DND-41 (cell line): ENCODE results near the gene NBAS.
A peak's percentile ranks its signal among the peaks of the same experiment; 100 is the strongest.

ENCODE experiments used
- ATAC-seq: fragments of 200-7000 bp; cut with Tn5 transposase; 3 replicates; pipeline ENCODE4 v1.9.1; 2021; ENCODE audit warnings: low read depth; ENCODE audit not compliant: insufficient read depth
- DNase-seq: peaks from one replicate; pipeline ENCODE4 v3.0.0-alpha.2; 2020
- H2AFZ ChIP-seq: 2 replicates; pipeline ENCODE4 v1.6.0; 2012; ENCODE audit warnings: low read depth, low read length
- H3K27ac ChIP-seq: 2 replicates; pipeline ENCODE4 v1.5.1; 2012; ENCODE audit warnings: low read length, inconsistent platforms
- H3K27me3 ChIP-seq: fragments of 200-600 bp; sonication (generic); 2 replicates; pipeline ENCODE4 v1.6.0; 2012; ENCODE audit warnings: low read length, mild to moderate bottlenecking, inconsistent platforms; ENCODE audit not compliant: insufficient read depth, poor library complexity
- H3K36me3 ChIP-seq: 2 replicates; pipeline ENCODE4 v1.5.1; 2012; ENCODE audit warnings: low read length, inconsistent platforms; ENCODE audit not compliant: insufficient read depth
- H3K4me1 ChIP-seq: 2 replicates; pipeline ENCODE4 v1.5.1; 2012; ENCODE audit warnings: mild to moderate bottlenecking, low read length; ENCODE audit not compliant: insufficient read depth
- H3K4me2 ChIP-seq: 2 replicates; pipeline ENCODE4 v1.6.0; 2012; ENCODE audit warnings: mild to moderate bottlenecking, moderate library complexity, low read length, inconsistent platforms; ENCODE audit not compliant: insufficient read depth
- H3K4me3 ChIP-seq, 2 experiments: fragments of 200-600 bp in 1 of 2; shearing (Covaris generic) in 1 of 2; 2 replicates each; pipeline ENCODE4 v1.5.1; 2012 to 2016; ENCODE audit warnings: inconsistent platforms in 2 of 2, low read length in 2 of 2, mild to moderate bottlenecking in 2 of 2, low read depth in 1 of 2, moderate library complexity in 1 of 2
- H3K79me2 ChIP-seq: 2 replicates; pipeline ENCODE4 v1.6.0; 2012; ENCODE audit warnings: low read length, inconsistent platforms; ENCODE audit not compliant: insufficient read depth
- H3K9ac ChIP-seq: 2 replicates; pipeline ENCODE4 v1.6.0; 2012; ENCODE audit warnings: low read depth, mild to moderate bottlenecking, inconsistent platforms, low read length, moderate library complexity
- H3K9me3 ChIP-seq: 2 replicates; pipeline ENCODE4 v1.5.1; 2012; ENCODE audit warnings: low read length, moderate library complexity, mild to moderate bottlenecking, inconsistent platforms; ENCODE audit not compliant: insufficient read depth, severe bottlenecking
- H4K20me1 ChIP-seq: 2 replicates; pipeline ENCODE4 v1.6.0; 2012; ENCODE audit warnings: low read length; ENCODE audit not compliant: insufficient read depth
- EZH2 ChIP-seq: IDR thresholded peaks from 3 replicates; pipeline ENCODE4 v1.6.1; 2012; ENCODE audit warnings: borderline replicate concordance, low read depth, mild to moderate bottlenecking, moderate library complexity, low read length, inconsistent platforms; ENCODE audit not compliant: severe bottlenecking
- TF ChIP-seq, protein P1 (sequence below): IDR thresholded peaks from 2 replicates; pipeline ENCODE4 v1.5.1; 2012; ENCODE audit warnings: borderline replicate concordance, low read length, moderate library complexity, mild to moderate bottlenecking; ENCODE audit not compliant: poor library complexity, severe bottlenecking; ENCODE audit errors: extremely low read depth

Gene NBAS

DNA sequence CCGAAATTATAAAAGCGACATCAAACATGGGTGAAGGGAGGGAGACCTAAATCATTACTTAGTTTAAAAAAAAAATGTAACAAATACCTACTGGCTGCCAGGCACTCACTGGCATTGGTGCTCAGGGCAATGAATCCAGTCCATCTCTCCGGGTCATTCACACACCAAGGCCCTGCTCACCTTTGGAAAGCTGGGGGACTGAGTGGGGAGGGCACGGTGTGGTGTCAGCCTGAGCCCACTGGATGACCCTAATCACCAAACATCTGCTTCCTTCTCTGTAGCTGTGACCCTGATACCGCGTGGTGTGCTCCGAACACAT lies 30.2 kb upstream of the NBAS start:
- H4K20me1 ChIP-seq, result peaks cover 8% of the 10 kb centered on the region; the same call in 1 of the 2 replicates
- H2AFZ ChIP-seq, result peak overlapping the region; percentile 96
- TF ChIP-seq EZH2, result no peak
- TF ChIP-seq, protein P1, sequence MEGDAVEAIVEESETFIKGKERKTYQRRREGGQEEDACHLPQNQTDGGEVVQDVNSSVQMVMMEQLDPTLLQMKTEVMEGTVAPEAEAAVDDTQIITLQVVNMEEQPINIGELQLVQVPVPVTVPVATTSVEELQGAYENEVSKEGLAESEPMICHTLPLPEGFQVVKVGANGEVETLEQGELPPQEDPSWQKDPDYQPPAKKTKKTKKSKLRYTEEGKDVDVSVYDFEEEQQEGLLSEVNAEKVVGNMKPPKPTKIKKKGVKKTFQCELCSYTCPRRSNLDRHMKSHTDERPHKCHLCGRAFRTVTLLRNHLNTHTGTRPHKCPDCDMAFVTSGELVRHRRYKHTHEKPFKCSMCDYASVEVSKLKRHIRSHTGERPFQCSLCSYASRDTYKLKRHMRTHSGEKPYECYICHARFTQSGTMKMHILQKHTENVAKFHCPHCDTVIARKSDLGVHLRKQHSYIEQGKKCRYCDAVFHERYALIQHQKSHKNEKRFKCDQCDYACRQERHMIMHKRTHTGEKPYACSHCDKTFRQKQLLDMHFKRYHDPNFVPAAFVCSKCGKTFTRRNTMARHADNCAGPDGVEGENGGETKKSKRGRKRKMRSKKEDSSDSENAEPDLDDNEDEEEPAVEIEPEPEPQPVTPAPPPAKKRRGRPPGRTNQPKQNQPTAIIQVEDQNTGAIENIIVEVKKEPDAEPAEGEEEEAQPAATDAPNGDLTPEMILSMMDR, result no peak
- peak overlapping the region; percentile 88 to 99 for H3K4me3 ChIP-seq
- H3K9me3 ChIP-seq, result no peaks in the 10 kb centered on the region
- H3K36me3 ChIP-seq, result peaks cover 19% of the 10 kb centered on the region
- peaks cover 36% of the 10 kb centered on the region for H3K4me1 ChIP-seq
- peak overlapping the region; percentile 90 for H3K27ac ChIP-seq
- peaks cover 53% of the 10 kb centered on the region for H3K79me2 ChIP-seq
- ATAC-seq (no peak; the same call in 2 of the 3 replicates), DNase-seq (no peak)
- H3K27me3 ChIP-seq, result no peaks in the 10 kb centered on the region
- H3K4me2 ChIP-seq, result peak overlapping the region; percentile 78
- peak overlapping the region; percentile 95 for H3K9ac ChIP-seq

DNA sequence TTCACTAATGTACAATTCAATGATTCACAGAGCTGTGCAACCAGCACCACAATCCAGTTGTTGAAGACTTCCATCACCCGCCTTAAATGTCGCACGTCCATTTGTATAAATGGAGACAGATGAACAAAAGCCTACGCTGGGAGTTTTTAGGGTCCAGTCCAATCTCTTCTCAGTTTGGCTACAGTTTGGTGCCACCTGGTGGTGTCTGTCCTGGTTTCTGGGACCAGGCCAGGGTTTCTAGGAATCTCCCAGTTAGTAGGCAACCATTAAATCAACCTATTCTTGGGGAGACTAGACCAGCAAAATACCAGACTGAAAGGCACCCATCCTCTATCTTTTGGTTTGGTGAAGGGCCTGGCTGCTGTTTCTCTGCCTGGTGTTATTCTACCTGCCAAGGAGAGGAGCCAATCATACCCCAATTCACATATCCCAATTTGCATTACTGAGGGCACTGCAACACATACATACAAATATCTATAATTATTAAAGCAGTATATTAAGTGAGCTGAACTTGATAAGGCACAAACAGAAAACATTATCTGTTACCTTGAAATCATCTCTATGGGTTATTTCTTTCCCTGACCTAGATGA lies 27.3 kb upstream of the NBAS start:
- Histone ChIP-seq H3K4me2 (no peak overlapping the region), H3K4me3 (no peak overlapping the region), H3K36me3 (no peaks in the 10 kb centered on the region; the same call in 1 of the 2 replicates), H3K27me3 (no peaks in the 10 kb centered on the region), H4K20me1 (peaks cover 4% of the 10 kb centered on the region; the same call in 1 of the 2 replicates), H3K9ac (no peak overlapping the region), H2AFZ (no peak overlapping the region), H3K9me3 (no peaks in the 10 kb centered on the region), H3K27ac (no peak overlapping the region), H3K79me2 (peaks cover 26% of the 10 kb centered on the region), H3K4me1 (peaks cover 22% of the 10 kb centered on the region)
- ATAC-seq, result no peak
- peak; percentile 49 for DNase-seq
- TF ChIP-seq, protein P1, result peak; percentile 66
- no peak for TF ChIP-seq EZH2

DNA sequence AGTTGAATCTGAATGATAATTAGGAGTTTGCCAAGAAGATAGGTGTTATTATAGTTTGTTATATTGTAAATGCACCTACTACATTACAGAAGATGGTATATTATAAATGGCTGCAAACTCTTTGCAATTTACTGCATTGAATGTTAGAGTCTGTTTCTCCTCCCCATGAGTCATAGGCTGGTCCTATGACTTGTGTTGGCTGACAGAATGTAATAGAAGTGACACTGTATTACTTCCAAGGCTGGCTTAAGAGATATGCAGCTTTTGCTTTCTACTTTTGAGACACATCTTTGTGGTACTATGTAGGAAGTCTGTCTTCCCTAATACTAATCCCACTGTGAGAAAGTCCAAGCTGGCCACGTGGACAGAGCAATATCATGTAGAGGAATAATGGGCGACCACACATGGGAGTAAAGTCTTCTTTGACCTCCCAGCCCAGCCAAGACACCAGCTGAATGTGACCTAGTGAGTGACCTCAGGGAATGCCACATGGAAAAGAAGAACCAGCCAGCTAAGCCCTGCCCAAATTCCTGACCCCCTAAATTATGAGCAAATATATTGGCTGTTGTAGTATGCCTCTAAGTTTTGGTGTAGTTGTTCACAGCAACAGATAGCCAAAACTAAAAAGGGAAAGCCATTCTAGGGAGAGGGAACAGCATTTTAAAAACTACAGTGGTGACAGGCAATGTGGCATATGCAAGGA lies 23.8 kb upstream of the NBAS start:
- H3K27ac ChIP-seq, result no peak overlapping the region
- no peaks in the 10 kb centered on the region for H3K36me3 ChIP-seq
- H3K4me3 ChIP-seq, result no peak overlapping the region
- no peaks in the 10 kb centered on the region for H3K4me1 ChIP-seq
- no peak overlapping the region for H3K9ac ChIP-seq
- no peak for DNase-seq
- no peaks in the 10 kb centered on the region for H4K20me1 ChIP-seq
- H2AFZ ChIP-seq, result no peak overlapping the region
- no peak for ATAC-seq
- no peaks in the 10 kb centered on the region for H3K79me2 ChIP-seq
- TF ChIP-seq, protein P1, result no peak
- TF ChIP-seq EZH2, result no peak
- no peak overlapping the region for H3K4me2 ChIP-seq
- H3K27me3 ChIP-seq, result no peaks in the 10 kb centered on the region
- H3K9me3 ChIP-seq, result no peaks in the 10 kb centered on the region
